Mucosa of descending colon (tissue), 3 donors: Measurements from ENCODE around the gene GNB4. TPM values are rescaled to one million over a fixed set of nuclear protein-coding genes. Genes with fewer than 3 reads are reported as not detected.

Experiments
- ATAC-seq: fragments of 200-7000 bp; cut with Tn5 transposase; one replicate; pipeline ENCODE4 v1.9.1; 2020; ENCODE audit warnings: mild to moderate bottlenecking, moderate library complexity
- DNase-seq, 3 donors: peaks; one replicate each; pipeline ENCODE4 v3.0.0-alpha.2; 2020
- H3K36me3 ChIP-seq: fragments of 200-600 bp; one replicate; pipeline ENCODE4 v1.8.0; 2021; ENCODE audit warnings: low read depth, mild to moderate bottlenecking
- H3K4me1 ChIP-seq: fragments of 200-600 bp; one replicate; pipeline ENCODE4 v1.8.0; 2021; ENCODE audit warnings: low read depth, mild to moderate bottlenecking
- H3K4me3 ChIP-seq: fragments of 200-600 bp; one replicate; pipeline ENCODE4 v1.8.0; 2021; ENCODE audit warnings: mild to moderate bottlenecking
- H3K9me3 ChIP-seq: fragments of 200-600 bp; one replicate; pipeline ENCODE4 v1.8.0; 2021; ENCODE audit warnings: mild to moderate bottlenecking
- CTCF ChIP-seq: fragments of 200-600 bp; IDR thresholded peaks from one replicate; pipeline ENCODE4 v1.8.0; 2022; ENCODE audit warnings: antibody characterized with exemption, mild to moderate bottlenecking
- intact Hi-C, 2 donors: fragments of 100-400 bp; cut with DNase I in 1 of 2; cut with micrococcal nuclease in 1 of 2; formaldehyde crosslinking; loops; one replicate each; pipeline versions ENCODE4 v1.11.0 to v1.11.1; 2022; cut with DNase I, micrococcal nuclease
- total RNA-seq, 3 donors: library from RNA; stranded (reverse); fragmentation: NEBNext Ultra II Directional in 2 of 3; extraction: Animal tissue kit (Norgen Biotek cat#: 25700) in 2 of 3; gene quantifications; one replicate each; pipeline versions ENCODE4 v1.2.1 to v1.2.4, GENCODE V29; 2021 to 2023
- donor health status: DM: no; HTN: no; CAD: no; lungs with moderate emphysema.
- donor health status: DM: no; HTN: no; CAD: no.
- donor health status: DM: no; HTN: yes; CAD: no.

GNB4 gene
- total RNA-seq, 3 donors from 2014 or later = 4.3 to 26.4 (median 9.0) TPM

DNA sequence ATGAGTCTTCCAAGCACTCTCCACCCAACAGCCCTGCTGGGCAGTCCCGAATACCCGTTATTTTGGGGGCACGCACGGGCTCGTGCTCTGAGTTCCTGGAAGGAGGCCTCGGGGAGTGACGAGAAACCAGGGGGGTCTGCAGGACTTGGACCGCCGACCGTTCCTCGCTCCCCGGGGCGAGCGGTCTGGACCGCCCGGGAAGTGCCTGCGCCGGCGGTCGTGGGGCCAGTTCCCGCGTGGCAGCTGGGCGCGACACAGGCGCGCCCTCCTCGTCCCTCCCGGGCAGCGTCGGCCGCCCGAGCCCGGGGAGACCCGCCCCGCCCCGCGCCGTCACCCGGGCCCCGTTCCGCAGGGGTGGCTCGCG is 387 bp downstream of the GNB4 start:
- intact Hi-C loops = no loop called here
- TF ChIP-seq CTCF = no peak
- peak in 2 of 3 donors; percentile 11 to 42 for DNase-seq
- Histone ChIP-seq H3K36me3 (no peaks in the 10 kb centered on the region), H3K9me3 (no peaks in the 10 kb centered on the region), H3K4me3 (peak overlapping the region; percentile 25), H3K4me1 (peaks cover 4% of the 10 kb centered on the region)
- ATAC-seq = peak; percentile 65

- Histone ChIP-seq H3K4me1 (peaks cover 4% of the 10 kb centered on the region), H3K9me3 (no peaks in the 10 kb centered on the region), H3K36me3 (no peaks in the 10 kb centered on the region), H3K4me3 (no peak overlapping the region)
- no peak for DNase-seq
- ATAC-seq = no peak
- no peak for TF ChIP-seq CTCF
- intact Hi-C loops = no loop called here
Observed at GRCh38 chr3:179450261-179450701, 989 bp downstream of the GNB4 start.

GRCh38 chr3:179449636-179450035 is 1.6 kb downstream of the GNB4 start:
- no peak for TF ChIP-seq CTCF
- Histone ChIP-seq H3K9me3 (no peaks in the 10 kb centered on the region), H3K36me3 (no peaks in the 10 kb centered on the region), H3K4me1 (peaks cover 4% of the 10 kb centered on the region), H3K4me3 (no peak overlapping the region)
- DNase-seq (no peak), ATAC-seq (no peak)
- intact Hi-C loops = no loop called here

DNA sequence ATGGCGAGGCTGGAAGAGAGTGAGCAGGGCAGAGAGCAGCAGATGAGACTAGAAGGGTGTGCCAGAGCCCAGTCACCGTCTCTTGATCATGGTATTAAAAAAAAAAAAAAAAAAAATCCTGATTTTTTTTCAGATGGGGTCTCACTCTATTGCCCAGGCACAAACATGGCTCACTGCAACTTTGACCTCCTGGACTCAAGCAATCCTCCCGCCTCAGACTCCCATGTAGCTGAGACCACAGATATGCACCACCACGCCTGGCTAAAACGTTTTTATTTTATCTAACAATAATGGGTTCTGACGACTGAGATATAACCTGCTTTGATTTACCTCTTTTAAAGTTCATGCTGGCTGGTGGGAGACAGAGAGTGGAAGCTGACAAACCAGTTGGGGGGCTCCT is 4.0 kb downstream of the GNB4 start:
- no peak for ATAC-seq
- TF ChIP-seq CTCF = no peak
- H3K4me3 ChIP-seq = no peak overlapping the region
- intact Hi-C loops = no loop called here
- no peak for DNase-seq
- no peaks in the 10 kb centered on the region for H3K9me3 ChIP-seq
- H3K4me1 ChIP-seq = peaks cover 4% of the 10 kb centered on the region
- H3K36me3 ChIP-seq = no peaks in the 10 kb centered on the region

- Histone ChIP-seq H3K36me3 (no peaks in the 10 kb centered on the region), H3K4me3 (no peak overlapping the region), H3K9me3 (no peaks in the 10 kb centered on the region), H3K4me1 (no peaks in the 10 kb centered on the region)
- ATAC-seq (no peak), DNase-seq (no peak)
- TF ChIP-seq CTCF = no peak
- intact Hi-C loops = no loop called here
Observed at GRCh38 chr3:179446501-179446900, 4.8 kb downstream of the GNB4 start.

DNA sequence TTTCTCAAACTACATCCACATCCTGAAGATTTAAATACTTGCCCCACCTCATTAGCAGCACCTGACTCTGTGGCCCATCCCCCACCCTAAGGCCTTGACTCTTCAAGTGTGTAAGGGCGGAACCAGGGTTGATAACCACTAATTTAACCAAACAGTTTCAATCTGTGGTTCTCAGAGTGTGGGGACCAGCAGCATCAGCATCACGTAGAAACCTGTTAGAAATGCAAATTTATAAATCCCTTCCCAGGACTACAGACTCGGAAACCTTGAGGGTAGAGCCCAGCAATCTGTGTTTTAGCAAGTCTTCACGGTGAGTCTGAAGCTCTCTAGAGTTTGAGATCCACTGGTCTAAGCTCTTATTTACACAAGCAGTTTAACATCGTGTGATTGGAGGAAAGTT is 12.4 kb downstream of the GNB4 start:
- no peak overlapping the region for H3K4me3 ChIP-seq
- no peaks in the 10 kb centered on the region for H3K9me3 ChIP-seq
- H3K36me3 ChIP-seq = no peaks in the 10 kb centered on the region
- no peak for DNase-seq
- H3K4me1 ChIP-seq = no peaks in the 10 kb centered on the region
- intact Hi-C loops = no loop called here
- ATAC-seq = peak; percentile 55
- TF ChIP-seq CTCF = no peak
